Left ventricle myocardium inferior (tissue), 1 donor: ENCODE results near the gene NEB. TPM values are rescaled to one million over a fixed set of nuclear protein-coding genes. Genes with fewer than 3 reads are reported as not detected.
"Not testable (repeated sequence)": the region's sequence is repeated elsewhere in the genome, so short reads cannot be mapped to it uniquely, and the experiment has no call there.

Source experiments
- DNase-seq: peaks from one replicate; pipeline ENCODE4 v3.0.0-alpha.2; 2020
- H3K27ac ChIP-seq: fragments of 200-600 bp; replicated peaks from 2 replicates; pipeline ENCODE4 v1.8.0; 2021
- H3K27me3 ChIP-seq: fragments of 200-600 bp; 2 replicates; pipeline ENCODE4 v1.8.0; 2021; ENCODE audit warnings: low read depth
- H3K36me3 ChIP-seq: fragments of 200-600 bp; 2 replicates; pipeline ENCODE4 v1.8.0; 2021
- H3K4me1 ChIP-seq: fragments of 200-600 bp; 2 replicates; pipeline ENCODE4 v1.8.0; 2021
- H3K4me3 ChIP-seq: fragments of 200-600 bp; 2 replicates; pipeline ENCODE4 v1.8.0; 2021; ENCODE audit warnings: mild to moderate bottlenecking, moderate library complexity
- H3K9me3 ChIP-seq: fragments of 200-600 bp; replicated peaks from 2 replicates; pipeline ENCODE4 v1.8.0; 2021
- intact Hi-C: fragments of 100-400 bp; cut with micrococcal nuclease; formaldehyde crosslinking; loops from one replicate; pipeline ENCODE4 v1.11.0; 2022
- total RNA-seq: library from RNA; stranded (reverse); fragmentation: NEBNext Ultra II Directional; extraction: Animal tissue kit (Norgen Biotek cat#: 25700); gene quantifications from one replicate; pipeline ENCODE4 v1.2.1, GENCODE V29; 2021
- TF ChIP-seq, protein P1 (sequence below): fragments of 200-600 bp; IDR thresholded peaks from 2 replicates; pipeline ENCODE4 v1.8.0; 2021; ENCODE audit warnings: antibody characterized with exemption, mild to moderate bottlenecking, borderline replicate concordance
- donor health status: DM: no; HTN: yes; CAD: no; lungs with severe emphysema.

The NEB gene
- total RNA-seq, 1 donor from 2014 or later, result 30.5 TPM

DNA sequence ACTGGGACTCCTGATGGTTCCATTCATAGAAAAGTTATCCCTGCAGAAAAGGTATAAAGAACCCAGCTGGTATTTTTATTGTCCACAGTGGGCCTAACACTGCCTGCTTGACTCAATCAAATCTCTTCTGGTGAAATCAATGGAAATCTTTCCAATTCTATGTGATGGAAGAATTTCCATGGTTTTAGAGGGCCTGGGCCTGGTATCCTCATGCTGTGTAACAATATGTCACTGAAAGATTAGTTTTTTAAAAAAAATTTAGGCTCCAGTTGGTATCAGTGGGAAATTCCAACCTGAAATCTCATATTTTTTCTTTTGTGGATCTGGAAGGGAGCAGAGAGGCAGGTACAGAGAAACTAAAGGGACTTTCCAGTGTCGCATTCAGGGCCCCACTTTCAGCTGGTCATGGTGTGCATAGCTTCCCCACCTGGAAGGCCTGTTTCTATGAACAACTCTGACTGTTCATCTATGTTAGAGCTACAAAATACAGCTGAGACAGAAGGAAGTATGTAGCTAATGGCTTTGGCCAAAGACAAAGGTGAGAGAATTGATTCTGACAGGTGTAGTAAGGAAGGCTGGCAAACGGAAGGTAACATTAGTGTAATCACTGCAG, 20.9 kb downstream of the NEB start:
- Histone ChIP-seq H3K4me1 (no peaks in the 10 kb centered on the region), H3K9me3 (no peaks in the 10 kb centered on the region), H3K27me3 (no peaks in the 10 kb centered on the region), H3K36me3 (no peaks in the 10 kb centered on the region), H3K27ac (no peak overlapping the region), H3K4me3 (no peak overlapping the region)
- intact Hi-C loops, result no loop called here
- TF ChIP-seq, protein P1, sequence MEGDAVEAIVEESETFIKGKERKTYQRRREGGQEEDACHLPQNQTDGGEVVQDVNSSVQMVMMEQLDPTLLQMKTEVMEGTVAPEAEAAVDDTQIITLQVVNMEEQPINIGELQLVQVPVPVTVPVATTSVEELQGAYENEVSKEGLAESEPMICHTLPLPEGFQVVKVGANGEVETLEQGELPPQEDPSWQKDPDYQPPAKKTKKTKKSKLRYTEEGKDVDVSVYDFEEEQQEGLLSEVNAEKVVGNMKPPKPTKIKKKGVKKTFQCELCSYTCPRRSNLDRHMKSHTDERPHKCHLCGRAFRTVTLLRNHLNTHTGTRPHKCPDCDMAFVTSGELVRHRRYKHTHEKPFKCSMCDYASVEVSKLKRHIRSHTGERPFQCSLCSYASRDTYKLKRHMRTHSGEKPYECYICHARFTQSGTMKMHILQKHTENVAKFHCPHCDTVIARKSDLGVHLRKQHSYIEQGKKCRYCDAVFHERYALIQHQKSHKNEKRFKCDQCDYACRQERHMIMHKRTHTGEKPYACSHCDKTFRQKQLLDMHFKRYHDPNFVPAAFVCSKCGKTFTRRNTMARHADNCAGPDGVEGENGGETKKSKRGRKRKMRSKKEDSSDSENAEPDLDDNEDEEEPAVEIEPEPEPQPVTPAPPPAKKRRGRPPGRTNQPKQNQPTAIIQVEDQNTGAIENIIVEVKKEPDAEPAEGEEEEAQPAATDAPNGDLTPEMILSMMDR, result no peak
- no peak for DNase-seq

DNA sequence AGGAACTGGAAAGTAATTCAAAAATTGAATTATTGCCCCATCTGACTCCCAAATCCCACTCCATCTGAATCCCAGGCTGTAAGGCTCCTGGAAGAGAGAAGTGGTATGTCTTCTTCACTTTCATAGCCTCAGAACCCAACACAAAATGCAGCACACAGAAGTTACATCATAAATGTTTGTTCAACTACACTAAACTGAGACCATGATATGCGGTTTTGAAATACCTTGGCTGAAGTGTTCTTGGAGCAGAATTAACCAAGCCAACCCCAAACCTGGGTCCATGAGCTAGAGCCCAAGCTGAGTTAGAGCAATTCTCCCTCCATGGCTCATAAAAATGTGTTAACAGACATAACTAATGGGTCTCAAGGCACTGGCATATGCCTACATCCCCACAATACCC, 23.3 kb downstream of the NEB start:
- DNase-seq, result no peak

DNA sequence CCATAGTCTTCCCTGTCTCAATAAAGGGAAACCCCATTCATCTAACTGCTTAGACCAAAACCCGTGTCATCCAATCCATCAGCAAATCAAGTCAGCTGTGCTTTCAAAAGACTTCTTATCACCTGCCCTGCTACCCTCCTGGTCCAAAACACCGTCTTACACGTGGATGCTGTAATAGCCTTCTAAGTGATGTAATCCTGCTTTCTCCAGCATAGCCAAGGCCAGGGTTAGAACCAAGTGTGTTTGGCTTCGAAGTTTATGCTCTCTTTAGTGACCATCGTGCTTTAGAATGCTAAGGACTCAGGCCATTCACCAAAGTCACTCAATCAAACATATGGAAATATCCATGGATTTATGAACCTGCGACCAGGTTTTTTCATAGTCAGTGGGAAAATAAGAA, 25.5 kb downstream of the NEB start:
- intact Hi-C loops, result no loop called here
- Histone ChIP-seq H3K36me3 (no peaks in the 10 kb centered on the region), H3K27ac (no peak overlapping the region), H3K4me3 (no peak overlapping the region), H3K4me1 (no peaks in the 10 kb centered on the region), H3K9me3 (no peaks in the 10 kb centered on the region), H3K27me3 (no peaks in the 10 kb centered on the region)
- TF ChIP-seq, protein P1, result no peak
- no peak for DNase-seq

More for the DNA sequence above, 23.3 kb downstream of the NEB start:
- intact Hi-C loops, result no loop called here
- TF ChIP-seq, protein P1, result no peak
- Histone ChIP-seq H3K27me3 (no peaks in the 10 kb centered on the region), H3K27ac (no peak overlapping the region), H3K4me3 (no peak overlapping the region), H3K4me1 (no peaks in the 10 kb centered on the region), H3K9me3 (no peaks in the 10 kb centered on the region), H3K36me3 (no peaks in the 10 kb centered on the region)

DNA sequence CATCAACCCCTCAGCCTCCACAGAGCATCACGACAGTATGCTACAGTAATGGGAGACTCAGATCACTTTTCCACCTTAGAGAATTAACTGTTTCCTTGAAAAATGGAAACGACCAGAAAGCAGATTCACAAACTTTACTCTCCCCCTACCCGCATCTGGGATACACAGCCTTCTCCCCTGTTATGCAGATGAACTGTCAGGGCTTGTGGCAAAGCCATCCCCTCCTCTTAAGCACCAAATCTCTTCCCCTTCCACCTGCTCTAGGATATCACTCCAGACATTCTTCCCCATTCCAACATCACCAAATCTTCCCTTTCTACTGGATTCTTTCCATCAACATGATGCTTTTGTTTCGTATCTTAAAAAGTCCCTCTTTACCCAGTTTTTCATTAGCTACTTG, 26.4 kb downstream of the NEB start:
- Histone ChIP-seq H3K4me3 (no peak overlapping the region), H3K4me1 (no peaks in the 10 kb centered on the region), H3K9me3 (no peaks in the 10 kb centered on the region), H3K27me3 (no peaks in the 10 kb centered on the region), H3K36me3 (no peaks in the 10 kb centered on the region), H3K27ac (no peak overlapping the region)
- no peak for DNase-seq
- TF ChIP-seq, protein P1, result no peak
- intact Hi-C loops, result no loop called here

DNA sequence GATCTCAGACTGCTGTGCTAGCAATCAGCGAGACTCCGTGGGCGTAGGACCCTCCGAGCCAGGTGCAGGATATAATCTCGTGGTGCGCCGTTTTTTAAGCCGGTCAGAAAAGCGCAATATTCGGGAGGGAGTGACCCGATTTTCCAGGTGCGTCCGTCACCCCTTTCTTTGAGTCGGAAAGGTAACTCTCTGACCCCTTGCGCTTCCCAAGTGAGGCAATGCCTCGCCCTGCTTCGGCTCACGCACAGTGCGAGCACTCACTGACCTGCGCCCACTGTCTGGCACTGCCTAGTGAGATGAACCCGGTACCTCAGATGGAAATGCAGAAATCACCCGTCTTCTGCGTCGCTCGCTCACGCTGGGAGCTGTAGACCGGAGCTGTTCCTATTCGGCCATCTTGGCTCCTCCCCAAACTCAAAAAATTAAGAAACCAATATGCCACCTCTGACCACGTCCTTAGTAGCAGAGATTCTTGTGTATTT, 29.8 kb downstream of the NEB start:
- H3K27me3 ChIP-seq, H3K4me3 ChIP-seq, DNase-seq, H3K27ac ChIP-seq, intact Hi-C loops, H3K36me3 ChIP-seq, H3K4me1 ChIP-seq, H3K9me3 ChIP-seq: not testable (repeated sequence)

DNA sequence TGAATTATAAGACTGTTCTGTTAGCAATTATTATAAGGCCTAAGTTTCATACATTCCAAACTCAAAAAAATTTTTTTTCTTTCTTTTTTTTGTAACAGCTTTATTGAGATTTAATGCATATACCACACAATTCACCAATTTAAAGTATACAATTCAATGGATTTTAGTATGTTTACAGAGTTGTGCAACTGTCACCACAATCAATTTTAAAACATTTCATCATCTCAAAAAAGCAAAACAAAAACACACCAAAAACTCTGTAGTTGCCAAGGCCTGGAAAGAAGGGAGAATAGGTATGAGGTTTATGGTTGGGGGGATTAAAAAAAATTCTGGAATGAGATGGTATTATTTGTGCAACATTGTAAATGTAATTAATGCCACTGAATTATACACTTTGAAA, 36.1 kb downstream of the NEB start:
- H3K9me3 ChIP-seq, H3K4me3 ChIP-seq, H3K27ac ChIP-seq, intact Hi-C loops, DNase-seq, H3K4me1 ChIP-seq, H3K36me3 ChIP-seq, H3K27me3 ChIP-seq: not testable (repeated sequence)

DNA sequence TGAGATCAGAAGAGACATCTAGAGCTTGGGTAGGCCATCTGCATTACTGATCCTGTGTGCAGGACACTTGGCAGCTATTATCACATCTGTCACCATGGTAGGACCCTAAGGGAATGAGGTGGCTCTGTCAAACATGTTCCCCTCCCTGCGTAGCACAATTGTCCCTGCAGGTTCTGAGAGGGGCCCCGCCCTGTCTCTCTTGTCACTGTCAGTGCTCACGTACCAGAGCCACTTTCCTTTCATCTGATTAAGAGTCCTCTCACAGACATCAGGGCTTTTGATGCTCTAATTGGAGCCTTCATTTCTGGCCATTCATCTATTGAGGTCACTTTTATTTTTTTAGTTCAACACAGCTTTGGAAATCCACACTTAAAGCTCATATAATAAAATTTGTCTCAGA, 38.5 kb downstream of the NEB start:
- intact Hi-C loops, result no loop called here
- Histone ChIP-seq H3K4me3 (no peak overlapping the region), H3K9me3 (no peaks in the 10 kb centered on the region), H3K4me1 (no peaks in the 10 kb centered on the region), H3K27me3 (no peaks in the 10 kb centered on the region), H3K36me3 (no peaks in the 10 kb centered on the region), H3K27ac (no peak overlapping the region)
- DNase-seq, result no peak
- TF ChIP-seq, protein P1, result no peak
